GM18867 (cell line): ENCODE results near the gene DAZL.
"Not testable (repeated sequence)": the region's sequence is repeated elsewhere in the genome, so short reads cannot be mapped to it uniquely, and the experiment has no call there.

Experiments used
- ATAC-seq: cut with Tn5 transposase; IDR thresholded peaks from one replicate; pipeline ENCODE4 v1.9.1; 2021; ENCODE audit warnings: mild to moderate bottlenecking, moderate library complexity; ENCODE audit not compliant: unreplicated experiment

DAZL gene, protein sequence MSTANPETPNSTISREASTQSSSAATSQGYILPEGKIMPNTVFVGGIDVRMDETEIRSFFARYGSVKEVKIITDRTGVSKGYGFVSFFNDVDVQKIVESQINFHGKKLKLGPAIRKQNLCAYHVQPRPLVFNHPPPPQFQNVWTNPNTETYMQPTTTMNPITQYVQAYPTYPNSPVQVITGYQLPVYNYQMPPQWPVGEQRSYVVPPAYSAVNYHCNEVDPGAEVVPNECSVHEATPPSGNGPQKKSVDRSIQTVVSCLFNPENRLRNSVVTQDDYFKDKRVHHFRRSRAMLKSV

DNA sequence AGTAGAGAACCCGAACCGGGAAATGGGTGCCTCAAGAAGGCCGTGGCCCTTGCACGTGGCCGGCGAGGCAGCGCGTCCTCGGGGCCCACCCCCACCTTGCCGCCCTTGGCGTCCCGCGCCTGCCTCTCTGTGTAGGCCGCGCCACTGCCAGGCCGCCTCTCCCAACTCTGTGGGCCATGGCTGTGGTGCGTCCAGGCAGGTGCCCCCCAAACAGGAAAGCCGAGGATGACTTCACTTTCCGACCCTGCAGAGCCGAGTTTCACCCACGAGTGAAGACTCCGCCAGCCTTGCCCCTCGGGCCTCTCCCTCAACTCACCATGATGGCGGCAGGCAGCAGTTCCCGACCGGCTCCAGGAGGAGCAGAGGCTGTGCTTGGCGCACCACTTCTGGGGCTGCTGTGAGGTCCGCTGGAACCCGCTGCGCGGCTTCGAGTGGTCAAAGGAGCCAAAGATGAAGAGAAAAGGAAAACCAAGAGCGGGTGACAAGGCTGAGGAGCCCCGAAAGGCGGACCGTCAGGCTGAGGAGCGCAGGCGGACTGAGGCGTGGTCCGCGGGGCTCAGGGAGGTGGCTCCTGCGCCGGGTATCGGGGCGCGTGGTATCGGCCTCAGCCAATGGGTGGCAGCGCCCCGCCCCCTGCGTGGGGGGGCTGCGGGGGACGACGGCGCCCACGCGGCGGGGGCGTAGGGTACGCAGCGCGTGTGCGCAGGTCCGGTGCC, at the start of gene DAZL:
DAZL (minus strand) TSS at position 537 of the 716 bp plus-strand sequence; CDS start at position 319, 218 bp downstream.
- ATAC-seq: no peak

DNA sequence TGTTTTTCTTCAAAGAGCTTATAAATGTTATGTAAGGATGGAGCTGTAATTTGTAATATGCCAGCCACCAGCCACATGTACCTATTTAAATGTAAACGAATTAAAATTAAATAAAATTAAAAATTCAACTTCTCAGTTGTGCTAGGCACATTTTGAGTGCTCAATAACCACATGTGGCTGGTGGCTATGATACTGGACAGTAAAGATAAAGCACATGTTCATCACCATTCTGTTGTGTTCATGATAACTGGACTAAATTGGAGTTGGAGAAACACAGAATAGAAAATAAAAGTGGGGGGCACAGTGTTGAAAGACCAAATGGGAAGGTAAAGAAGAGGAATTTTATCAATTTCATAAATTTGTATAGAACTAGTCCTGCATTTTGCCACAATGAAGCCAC, 49.8 kb upstream of the DAZL start:
- no peak for ATAC-seq

DNA sequence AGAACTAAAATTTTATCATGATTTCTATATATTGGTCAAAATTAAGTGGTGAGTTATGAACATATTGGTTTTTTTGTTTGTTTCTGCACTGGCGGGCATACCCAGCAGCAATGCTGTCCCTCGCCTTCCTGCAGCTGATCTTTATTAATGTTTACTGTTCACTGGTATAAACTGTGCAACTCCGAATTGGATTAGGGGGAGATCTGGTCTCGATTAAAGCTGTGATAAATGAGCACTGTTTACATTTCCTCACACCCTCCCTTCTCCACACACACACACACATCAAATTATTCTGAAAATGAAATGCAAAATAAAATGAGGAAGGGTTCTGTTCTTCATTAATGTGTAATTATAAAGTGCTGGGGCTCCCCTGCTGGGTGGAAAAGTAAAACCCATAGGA, 48.5 kb upstream of the DAZL start:
- ATAC-seq: no peak

DNA sequence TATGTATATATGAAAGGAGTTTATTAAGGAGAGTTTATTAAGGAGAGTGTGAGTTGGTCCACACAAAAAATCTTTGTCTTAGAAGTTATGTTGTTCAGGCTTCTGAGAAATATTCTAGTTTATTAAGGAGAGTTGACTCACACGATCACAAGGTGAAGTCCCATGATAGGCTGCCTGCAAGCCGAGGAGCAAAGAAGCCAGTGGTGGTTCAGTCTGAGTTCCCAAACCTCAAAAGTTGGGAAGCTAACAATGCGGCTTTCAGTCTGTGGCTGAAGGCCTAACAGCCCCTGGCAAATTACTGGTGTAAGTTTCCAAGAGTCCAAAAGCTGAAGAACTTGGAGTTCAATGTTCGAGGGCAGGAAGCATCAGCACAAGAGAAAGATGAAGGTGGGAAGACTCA, 42.4 kb upstream of the DAZL start:
- ATAC-seq: no peak

DNA sequence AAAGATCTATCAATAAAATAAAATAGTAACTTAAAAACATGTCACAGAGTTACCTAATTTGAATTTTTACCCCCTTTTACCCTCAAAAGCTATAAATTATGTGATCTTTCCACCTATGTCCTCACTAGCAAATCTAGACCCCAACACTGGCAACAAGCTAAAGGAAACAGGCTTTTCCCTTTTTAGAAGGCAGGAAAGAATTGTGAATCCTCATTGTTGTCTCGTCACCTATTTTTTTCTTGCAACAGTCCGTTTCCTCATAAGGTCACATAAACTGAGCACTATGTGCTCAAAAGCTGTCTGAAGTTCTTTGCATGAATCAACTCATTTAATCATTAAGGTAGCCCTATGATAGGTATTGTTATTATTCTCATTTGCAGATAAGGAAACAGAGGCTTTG, 34.6 kb upstream of the DAZL start:
- no peak for ATAC-seq

DNA sequence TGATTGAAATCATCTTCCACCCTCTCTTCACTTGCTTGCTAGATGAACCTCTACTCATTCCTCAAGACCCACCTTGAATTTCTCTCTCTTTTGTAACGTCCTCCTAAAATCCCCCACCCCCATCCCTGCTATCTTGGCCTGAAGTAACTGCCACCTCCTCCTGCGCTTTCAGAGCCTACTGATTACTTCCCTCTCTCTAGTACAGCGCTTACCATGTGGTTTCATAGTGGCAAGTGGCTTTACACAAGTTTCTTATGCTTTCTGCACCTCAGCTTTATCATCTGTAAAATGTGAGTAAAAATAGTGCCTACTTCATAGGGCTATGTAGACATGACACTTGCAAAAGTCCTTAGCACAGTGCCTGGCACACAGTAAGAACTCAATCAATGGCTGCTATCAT, 28.7 kb upstream of the DAZL start:
- ATAC-seq: peak; percentile 41

DNA sequence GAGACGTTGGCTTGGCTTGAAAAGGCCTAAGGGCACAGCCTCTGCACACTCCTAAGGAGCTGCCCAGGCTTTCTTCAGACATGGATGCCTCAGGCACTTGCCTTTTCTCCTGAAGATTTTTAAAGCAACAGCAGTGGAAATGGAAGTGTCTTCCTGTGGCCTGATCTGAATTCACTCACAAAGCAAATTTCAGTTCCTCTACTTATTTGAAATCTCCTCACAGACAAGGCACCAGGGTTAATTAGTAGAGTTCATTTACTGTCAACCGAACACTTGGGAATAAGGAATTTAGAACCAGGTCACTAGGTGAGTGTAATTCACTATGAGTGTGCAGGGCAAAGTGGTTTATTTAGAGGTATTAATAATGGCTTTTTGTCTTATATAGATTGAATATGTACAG, 27.2 kb upstream of the DAZL start:
- no peak for ATAC-seq

DNA sequence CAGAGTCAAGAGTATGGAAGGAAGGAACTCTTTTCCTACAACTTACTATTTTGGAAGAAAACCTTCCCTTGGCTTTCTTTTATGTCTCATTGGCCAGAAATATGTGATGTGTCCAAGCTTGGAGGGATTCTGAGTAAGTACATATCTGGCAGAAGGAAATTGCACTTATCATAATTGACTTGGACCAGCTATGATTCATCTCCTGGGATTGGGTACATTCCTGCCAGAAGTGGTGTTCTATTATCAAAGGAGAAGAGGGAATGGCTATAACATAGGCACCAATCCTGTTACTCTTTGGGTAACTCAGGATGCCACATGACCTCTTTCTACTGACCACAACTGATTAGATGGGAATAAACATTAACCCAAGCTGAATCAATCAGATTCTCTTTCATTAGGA, 13.5 kb upstream of the DAZL start:
- no peak for ATAC-seq

DNA sequence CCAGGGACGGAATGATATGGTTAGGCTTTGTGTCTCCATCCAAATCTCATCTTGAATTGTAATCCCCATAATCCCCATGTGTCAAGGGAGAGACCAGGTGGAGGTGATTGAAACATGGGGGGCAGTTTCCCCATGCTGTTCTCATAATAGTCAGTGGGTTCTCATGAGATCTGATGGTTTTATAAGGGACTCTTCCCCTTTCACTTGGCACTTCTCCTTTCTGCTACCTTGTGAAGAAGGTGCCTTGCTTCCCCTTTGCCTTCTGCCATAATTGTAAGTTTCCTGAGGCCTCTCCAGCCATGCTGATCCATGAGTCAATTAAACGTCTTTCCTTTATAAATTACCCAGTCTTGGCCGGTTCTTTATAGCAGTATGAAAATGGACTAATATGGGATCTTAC, 11.9 kb upstream of the DAZL start:
- not testable (repeated sequence) for ATAC-seq

DNA sequence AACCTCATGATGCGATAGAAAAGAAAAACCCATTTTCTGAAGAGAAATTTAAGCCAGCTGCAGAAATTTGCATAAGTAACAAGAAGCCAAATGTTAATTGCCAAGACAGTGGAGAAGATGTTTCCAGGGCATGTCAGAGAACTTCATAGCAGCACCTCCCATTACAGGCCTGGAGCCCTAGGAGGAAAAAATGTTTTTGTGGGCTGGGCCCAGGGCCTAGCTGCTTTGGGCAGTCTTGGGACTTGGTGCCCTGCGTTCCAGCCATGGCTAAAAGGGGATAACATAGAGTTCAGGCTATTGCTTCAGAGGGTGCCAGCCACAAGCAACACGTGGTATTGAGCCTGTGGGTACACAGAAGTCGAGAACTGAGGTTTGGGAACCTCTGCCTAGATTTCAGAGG, 10.9 kb upstream of the DAZL start:
- no peak for ATAC-seq

DNA sequence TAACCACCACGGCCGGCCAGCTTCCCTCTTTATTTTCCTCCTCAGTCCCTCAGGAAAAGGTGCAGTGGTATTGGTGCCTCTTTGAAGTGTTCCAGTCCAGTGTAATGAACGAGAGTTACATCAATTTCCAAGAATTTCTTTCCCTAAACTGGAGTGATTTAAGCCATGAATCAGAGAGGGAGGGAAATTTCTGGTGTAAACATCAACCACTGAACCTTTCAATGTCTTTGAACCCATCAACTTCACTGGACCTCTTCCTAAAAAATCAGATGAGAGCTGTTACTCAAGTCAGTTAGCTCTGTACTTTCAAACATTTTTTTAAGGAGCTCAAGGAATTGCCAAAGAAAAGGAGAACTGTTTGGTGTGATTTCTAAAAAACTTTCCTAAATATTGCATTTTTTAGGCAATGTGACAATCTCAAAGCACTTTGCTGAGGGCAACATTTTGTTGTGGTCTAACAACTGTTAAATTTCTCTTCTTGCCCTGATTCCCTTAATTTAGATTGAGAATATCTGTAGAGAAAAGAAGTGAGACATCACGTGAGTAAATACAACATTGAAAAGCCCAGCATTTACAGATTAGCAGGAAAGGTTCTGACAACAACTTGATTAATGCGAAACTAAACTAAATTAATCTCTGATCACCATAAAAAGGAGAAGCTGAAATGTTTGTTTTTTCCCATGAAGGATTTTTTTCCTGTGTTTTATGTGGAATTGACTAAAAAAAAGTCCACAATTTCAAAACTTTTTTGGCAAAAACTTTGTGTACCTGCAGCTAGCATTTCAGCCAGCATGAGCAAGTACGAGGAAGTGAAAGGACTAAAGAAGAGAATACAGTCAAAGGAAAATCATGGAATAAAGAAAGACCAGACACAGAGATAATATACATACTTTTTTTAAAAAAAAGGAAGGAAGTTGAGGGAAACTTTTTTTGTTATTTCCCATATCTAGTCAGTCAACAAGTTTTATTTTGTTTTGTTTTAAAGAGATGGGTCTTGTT, 9.1 kb upstream of the DAZL start:
- ATAC-seq: no peak

DNA sequence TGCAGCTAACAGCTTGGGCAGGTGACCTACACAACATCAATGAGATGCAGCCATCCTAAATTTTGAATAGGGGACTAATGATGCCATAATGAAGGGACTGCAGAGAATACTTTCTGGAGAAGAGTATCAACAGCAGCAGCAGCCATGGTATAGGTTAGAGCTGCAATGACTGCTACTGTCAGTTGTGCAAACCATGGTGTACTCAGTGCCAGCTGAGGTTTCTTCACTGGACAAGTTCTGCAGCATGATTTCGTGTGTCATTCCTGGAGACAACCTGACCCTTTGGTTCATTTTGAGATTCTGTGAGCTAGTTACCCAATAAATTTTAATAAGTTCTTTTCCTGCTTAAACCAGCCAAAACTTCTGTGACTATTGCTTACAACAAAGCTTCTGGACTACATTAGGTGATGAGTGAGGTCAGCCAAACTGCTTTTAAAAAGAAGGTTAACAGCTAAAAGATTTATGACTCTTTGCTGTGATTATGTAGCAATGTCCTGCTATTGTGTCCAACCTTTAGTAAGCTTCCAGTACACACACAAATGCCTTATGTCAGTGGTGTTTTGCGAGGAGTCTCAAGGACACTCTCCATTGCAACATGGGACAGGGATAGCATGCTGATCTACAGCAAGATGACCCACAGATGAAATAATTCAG, 4.8 kb upstream of the DAZL start:
- no peak for ATAC-seq

DNA sequence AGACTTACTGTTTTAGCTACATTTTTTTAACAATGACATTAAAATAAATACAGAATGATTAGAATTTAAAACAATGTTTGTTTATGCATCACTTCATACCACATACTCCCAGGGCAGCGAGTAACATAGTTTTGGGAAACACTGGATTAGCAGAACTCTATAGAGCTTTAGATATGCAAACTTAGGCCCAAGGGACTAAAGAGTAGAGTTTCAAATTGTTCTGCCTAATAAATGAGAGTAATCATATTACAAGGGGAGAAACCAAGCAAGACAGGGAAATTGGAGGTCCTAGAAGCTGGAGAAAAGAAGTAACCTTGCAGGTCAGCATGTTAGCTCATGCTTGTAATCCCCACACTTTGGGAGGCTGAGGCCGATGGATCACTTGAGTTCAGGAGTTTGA, 3.6 kb upstream of the DAZL start:
- no peak for ATAC-seq

DNA sequence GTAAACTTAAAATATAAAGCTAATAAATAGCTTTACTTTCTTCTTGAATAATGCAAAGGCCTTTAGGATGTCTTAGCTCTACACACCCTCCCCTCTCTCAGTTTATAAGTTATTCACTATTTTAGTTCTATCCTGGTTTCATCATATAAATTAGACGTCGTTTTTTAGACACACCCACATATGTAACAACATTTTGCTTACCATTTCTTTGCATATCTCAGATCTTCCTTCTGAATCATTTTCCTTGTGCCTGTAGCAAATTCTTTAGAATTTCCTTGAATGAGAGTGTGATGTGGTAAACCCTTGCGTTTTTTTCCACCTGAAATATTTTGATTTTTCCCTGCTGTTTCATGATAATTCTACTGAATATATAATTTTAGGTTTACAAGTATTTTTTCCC, 2.5 kb upstream of the DAZL start:
- no peak for ATAC-seq

DNA sequence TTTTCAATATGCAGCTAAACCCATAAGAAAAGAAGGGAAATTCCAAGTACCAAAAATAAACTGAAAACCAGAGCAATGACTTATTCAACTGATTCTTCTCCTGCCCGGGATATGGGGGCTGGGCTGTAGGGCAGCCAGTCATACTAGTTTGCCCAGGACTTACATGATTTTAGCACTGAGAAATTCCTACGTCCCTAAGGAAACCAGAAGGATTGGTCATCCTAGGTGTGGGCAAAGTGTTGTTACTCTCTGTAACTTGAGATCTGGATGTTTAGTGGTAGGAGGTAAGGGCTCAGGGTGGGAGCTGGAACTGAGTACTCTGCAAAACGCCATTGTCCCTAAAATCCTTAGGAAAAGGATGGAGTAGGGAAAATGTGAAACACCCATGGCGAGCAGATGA, 1.2 kb upstream of the DAZL start:
- ATAC-seq: no peak

DNA sequence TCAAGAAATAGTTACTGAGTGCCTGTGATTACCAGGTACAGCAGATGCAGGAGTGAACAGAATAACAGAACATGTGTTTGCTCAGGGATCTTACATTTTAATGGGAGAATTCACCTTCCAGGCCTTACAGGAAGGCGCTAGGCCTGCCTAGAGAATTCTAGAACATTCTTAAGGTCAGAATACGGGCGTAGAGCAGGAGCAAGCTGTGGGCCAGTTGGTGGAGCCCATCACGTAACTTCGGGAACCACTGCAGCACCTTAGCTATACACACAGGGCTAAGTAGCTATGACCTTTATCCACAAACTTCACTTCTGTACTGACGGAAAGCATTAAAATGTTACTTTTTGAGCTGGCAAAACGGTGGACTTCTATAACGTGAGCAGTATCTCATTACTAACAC, 743 bp upstream of the DAZL start:
- no peak for ATAC-seq

DNA sequence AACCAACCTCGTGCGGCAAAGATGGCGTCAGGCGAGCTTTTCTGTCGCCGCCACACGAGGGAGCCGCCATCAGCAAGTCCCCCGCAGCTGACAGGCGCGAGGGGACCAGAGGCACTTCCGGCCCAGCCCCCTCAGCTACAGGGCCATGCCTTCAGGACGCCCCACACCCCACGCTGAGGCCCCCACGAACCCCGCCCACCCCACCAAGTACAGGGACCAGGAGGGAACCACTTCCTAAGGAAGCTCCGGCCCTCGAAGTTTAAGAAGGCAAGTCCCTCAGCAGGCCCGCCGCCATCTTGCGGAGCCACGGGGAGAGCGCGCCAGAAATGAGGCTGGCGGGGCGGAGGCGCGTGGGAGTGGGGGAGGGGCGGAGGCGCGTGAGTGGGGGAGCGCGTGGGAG, 790 bp downstream of the DAZL start:
- ATAC-seq: no peak

DNA sequence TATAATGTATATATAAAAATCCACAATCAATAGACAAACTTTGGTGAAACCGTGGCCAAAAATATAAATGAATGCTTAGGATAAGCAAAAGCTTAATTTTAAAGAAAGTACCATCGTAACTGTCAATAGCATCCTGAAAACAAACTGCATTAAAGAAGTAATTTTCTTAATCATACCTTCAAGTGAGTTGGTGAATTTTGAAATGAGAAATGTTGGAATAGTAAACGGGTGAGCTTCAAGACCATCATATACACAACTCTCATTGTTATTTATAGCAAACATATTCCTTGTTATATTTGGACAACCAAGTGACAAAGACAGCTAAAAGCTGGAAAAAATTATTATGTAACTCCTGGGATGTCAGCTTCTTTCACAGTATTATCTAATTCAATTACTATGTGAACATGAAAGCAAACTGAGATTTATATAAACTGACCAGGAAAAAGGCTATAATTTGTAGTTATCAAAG, 3.7 kb downstream of the DAZL start:
- ATAC-seq: no peak

DNA sequence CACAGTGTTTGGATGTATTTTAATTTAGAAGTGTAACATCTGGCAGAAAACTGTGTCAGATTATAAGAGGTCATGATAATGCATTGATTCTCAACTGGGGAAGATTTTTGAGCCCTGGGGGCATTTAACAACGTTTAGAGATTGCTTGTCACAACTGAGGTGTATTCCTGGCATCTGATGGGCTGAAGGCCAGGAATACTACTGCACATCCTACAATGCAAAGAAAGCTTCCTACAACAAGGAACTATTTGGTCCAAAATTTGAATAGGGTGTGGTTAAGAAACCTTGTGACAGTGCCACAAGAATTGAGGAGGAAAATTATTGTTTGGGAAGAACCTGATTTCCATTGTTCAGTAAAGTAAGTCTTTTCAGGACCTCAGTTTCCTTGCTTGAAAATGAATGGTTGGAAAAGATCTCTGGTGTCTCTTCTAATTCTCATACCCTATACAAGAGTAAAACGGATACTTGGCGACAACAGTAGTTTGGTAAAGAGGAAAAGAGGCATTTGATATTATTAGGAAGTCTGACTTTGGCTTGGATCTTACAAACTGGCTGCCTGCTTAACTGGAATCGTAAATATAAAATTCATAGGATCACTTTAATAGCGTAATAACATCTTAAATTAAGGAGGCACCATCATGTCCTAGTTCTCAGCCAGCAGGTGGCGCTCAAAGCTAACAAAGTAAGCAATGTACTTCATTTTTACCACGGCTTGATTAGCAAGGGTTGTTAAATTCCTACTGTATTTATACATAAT, 4.3 kb downstream of the DAZL start:
- ATAC-seq: peak; percentile 61

DNA sequence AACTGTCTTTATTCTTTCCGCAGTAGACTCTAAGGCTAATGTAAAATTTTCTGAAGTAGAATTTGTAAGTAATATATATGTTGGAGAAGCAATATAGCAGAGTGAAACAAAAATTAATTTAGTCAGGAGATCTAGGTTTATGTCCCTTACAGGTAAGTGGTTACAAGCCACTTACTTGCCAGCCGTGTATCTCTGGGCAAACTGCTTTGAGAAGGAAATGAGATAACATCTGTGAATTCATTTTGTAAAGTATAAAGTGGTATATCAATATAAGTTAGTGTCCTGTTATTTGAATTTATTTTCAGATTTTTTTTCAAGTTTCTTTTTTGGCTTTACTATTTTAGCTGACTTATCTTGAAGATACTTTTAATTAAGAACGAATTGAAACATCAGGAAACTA, 5.5 kb downstream of the DAZL start:
- no peak for ATAC-seq
